ENCODE data around the gene SEC31A.
"Not testable (repeated sequence)": the region's sequence is repeated elsewhere in the genome, so short reads cannot be mapped to it uniquely, and the experiment has no call there.

SEC31A gene

DNA sequence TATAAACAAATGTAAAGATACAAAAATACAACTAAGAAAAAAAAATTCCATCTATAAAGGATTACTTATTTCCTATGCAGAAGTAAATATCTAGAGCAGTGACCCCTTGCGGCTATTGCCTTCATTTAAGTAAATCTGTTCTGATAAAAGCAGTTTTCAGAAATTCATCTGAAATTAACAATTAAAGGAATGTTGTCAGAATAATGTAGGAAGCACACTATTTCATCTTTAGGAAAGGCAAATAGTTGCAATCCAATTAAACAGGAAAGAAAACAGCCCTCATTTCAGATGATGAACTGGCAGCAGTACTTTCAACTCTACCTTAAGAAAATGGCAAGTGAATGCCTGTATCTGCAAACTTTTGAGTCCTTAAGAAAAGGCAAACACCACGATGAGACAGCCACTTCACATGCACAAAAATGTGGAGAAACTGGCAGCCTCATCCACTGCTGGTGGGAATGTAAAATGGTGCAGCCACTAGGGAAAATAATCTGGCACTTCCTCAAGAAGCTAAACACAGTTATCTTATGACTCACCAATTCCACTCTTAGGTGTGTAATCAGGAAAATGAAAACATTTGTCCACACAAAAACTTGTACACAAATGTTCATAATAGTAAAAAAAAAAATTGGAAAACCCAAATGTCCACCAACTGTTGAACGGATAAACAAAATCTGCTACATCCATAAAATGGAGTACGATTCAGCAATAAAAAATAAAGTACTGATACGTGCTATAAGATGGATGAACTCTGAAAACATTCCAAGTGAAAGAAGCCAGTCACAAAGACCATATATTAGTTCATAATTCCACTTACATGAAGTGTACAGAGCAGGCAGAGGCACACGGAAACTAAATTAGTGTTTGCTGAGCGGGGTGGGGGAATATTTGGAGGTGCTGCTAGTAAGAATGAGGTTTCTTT, 7.6 kb upstream of the SEC31A start:
- DNase-seq (ENCODE audit: low spot score), result peak; percentile 67

DNA sequence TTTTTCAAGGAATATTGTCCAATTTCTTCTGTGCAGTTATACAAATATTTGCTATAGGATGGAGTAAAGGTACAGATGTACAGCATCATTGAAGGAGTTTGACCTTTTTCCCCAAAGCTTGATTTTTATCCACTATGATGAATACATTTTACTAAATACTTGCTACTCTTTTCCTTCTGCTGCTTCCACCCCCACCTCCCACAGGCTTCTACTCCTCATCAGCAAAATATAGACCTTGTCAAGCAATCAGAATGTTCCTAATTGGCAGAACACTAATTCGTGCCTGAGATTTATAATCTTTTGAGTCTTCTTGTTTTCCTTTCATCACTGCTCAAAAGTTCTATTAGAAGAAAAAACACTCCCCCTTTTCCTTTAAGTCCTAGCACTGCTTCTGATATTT, 5.8 kb upstream of the SEC31A start:
- no peak for DNase-seq (ENCODE audit: low spot score)

- DNase-seq (ENCODE audit: low spot score), result no peak
These were observed 3.0 kb upstream of the SEC31A start for GRCh38 chr4:82893942-82894341.

GRCh38 chr4:82892467-82892802, 1.5 kb upstream of the SEC31A start:
- no peak for DNase-seq (ENCODE audit: low spot score)

DNA sequence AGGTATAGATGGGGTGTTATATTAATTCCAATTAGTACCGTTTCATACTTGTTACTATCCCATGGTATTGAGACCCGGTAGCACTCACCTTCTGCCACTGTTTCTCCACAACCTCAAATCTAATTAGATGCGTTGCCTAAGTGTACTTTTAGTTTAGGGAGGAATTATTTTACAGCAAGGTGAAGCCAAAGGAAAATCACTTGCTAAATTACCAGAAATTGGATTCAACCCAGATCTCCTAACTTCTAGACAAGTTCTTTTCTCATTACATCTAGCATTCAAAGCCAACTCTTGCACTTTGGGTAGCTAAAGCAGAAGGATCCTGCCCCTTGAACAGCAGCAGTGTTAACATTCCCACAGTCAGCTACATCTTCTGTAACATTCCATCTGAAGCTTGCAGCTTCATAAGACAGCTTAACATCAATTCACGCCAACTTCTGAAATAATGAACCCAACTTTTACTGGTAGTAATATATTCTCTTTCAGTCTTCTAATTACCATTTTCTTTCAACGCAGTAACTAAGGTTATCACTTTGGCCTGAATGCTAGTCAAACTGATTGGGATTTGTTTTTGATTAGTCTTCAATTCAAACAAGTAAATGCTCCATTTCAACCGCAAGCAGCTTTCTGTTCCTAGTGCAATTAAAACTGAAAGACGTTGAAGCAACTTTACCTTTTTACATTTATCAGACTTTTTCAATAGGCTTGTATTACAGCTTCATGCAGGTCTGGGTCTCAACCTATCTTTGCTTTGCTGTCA, 934 bp upstream of the SEC31A start:
- DNase-seq (ENCODE audit: low spot score), result no peak

DNA sequence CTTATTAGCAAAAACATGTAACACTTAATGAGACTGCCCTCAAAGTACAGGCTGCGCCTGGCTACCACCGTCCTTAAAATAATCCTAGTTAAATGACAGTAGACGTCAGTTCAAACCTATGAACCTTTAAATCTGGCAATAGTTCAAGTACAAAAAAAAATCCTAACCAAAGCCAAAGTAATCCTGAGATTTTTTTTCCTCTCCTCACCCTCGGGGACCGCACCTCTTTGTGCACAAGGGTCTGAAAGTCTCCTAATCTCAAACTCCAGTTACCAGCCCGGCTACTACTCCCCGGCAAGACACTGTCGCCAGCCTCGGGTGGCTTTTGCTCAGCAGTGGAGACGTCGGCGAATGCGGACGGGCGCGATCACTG, 439 bp downstream of the SEC31A start:
- no peak for DNase-seq (ENCODE audit: low spot score)

- no peak for DNase-seq (ENCODE audit: low spot score)
These were observed 1.7 kb downstream of the SEC31A start for GRCh38 chr4:82889287-82889686.

DNA sequence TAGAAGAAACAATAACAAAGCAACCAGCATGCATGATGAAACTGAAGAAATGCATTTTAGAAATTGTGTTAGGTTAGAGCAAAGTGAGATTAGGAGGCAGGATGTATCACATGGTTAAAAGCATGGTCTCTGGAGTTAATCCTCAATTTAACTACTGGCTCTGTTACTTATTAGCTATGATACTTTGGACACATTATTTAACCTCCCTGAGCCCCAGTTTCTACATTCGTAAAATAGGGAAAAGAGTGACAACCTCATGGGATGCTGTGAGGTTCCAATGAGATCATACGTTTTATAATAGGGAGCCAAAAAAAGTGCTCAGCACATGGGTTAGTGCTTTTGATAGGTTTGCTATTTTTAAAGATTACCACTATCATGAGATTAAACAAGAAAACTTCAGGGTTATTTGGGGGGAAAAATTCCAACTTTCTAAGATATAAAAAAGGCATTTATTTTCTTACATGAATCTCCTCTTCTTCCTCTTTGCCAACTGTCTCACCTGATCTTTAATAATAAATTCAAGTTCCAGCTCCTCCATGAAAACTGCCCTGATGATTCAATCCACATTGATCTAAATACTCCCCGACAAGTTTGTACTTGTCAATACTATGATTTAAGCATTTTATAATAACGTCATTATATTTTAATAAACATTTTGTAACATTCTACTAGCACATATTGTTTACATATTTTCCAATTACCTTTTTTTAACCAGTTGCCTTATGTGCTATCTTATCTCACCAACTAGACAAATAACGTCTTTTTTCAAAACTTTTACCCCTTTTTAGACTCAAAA, 4.6 kb downstream of the SEC31A start:
- no peak for DNase-seq (ENCODE audit: low spot score)

DNA sequence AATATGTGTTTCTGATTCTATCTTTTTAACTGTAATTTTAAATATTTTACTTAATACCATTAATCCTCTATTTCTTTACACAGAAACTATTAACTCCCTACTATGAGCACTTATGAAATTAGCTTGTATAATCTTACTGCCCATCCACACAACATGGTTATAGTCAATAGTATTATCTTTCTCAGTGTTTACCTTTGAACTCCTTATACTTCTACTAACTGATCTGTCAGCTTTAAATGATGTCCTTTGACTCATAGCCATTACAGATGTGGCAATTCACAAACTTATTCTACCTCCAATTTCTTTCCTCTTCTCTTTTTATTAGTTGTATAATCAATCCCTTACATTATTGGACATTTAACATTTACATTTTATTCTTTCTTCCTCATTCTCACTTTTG, 5.5 kb downstream of the SEC31A start:
- DNase-seq (ENCODE audit: low spot score), result no peak

DNA sequence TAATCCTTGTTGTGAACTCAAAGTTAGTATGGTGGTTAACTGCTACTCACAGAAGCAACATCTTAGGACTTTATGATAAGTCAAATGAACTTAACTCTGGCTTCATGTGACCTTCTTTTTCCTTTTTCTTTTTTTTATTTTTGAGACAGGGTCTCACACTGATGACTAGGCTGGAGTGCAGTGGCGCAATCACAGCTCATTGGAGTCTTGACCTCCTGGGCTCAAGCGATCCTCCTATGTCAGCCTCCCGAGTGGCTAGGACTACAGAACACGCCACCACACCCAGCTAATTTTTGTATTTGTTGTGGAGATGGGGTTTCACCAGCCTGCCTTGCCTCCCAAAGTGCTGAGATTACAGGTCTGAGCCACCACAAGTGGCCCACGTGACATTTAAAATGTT, 22.4 kb downstream of the SEC31A start:
- DNase-seq (ENCODE audit: low spot score), result no peak

DNA sequence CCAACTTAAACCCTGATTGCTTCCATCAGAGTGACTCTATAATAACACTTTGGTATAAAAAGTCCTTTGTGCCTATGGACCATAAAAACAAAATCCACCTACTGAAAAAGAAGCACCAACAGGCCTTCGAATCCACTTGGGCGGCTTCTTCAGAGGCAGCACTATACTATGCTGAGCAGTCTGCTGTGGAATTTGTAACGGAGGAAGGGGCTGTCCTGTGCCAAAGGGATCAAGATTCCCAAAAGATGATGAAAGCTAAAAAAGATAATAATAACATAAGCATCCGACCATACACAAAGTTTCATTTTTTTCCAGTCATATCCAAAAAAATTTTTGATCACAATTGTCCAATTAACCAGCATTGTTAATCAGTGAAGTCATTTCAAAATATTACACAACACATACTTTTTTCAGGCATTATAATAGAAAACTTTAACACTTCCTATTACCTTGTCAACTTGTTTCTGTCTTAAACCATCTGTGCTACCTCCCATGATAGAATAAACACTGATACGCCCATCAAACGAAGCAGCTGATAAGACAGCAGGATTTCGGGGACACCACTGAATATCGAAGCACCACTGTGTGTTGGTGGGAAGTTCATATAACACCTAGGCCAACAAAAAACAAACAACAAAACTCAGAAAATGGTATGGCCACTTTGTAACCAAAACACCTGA, 24.1 kb downstream of the SEC31A start:
- no peak for DNase-seq (ENCODE audit: low spot score)

DNA sequence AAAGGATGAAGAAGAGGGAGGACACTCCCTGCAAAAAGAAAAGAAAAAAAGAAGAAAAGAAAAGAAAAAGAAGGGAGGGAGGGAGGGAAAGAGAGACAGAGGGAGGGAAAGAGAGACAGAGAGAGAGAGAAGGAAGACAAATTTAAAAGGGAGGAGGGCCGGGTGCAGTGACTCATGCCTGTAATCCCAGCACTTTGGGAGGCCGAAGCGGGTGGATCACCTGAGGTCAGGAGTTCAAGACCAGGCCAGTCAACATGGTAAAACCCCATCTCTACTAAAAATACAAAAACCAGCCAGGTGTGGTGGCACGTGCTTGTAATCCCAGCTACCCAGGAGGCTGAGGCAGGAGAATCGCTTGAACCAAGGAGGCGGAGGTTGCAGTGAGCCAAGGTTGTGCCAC, 24.9 kb downstream of the SEC31A start:
- DNase-seq (ENCODE audit: low spot score), result not testable (repeated sequence)

DNA sequence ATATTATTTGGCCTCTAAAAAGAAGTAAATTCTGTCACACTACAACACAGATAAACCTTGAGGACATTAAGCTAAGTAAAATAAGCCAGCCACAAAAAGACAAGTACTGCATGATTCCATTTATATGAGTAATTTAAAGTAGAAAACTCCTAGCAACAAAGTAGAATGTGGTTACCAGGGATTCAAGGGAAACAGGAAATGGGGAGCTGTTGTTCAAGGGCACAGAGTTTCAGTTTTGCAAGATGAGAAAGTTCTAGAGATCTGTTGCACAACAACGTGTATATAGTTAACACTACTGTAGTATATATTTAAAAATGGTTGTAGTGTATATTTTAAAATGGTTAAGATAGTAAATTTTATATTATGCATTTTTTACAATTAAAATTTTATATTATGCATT, 25.4 kb downstream of the SEC31A start:
- DNase-seq (ENCODE audit: low spot score), result peak; percentile 73

GRCh38 chr4:82864336-82864979, 26.5 kb downstream of the SEC31A start:
- no peak for DNase-seq (ENCODE audit: low spot score)

DNA sequence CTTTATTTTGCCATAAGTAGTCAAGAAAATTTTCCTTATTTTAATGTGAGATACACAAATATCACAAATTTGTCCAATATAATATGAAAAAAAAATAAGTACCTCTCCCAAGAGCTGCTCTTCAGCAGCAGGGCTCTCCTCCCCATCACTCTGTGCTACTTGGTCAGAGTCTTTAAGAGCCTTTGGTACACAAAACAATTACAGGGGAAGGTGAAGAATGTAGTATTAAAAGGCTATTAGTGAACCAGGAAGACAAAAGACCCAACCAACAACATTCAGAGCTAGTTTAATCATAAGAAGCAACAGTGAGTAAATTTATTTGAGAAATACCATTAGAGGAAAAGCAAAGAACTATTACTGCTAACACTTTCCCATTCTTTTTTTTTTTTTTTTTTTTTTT, 29.4 kb downstream of the SEC31A start:
- DNase-seq (ENCODE audit: low spot score), result no peak

DNA sequence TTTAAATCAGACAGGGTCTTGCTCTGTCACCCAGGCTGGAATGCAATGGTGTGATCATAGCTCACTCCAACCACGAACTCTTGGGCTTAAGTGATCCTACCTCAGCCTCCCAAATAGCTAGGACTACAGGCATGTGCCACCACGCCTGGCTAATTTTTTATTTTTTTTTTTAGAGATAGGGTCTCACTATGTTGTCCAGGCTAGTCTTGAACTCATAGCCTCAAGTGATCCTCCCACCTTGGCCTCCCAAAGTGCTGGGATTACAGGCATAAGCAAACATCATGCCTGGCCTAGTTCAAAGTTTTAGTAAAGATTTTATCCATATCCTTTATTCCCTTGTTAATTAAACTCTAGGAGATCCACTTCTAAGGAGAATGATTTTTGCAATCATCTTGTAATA, 30.5 kb downstream of the SEC31A start:
- not testable (repeated sequence) for DNase-seq (ENCODE audit: low spot score)

DNA sequence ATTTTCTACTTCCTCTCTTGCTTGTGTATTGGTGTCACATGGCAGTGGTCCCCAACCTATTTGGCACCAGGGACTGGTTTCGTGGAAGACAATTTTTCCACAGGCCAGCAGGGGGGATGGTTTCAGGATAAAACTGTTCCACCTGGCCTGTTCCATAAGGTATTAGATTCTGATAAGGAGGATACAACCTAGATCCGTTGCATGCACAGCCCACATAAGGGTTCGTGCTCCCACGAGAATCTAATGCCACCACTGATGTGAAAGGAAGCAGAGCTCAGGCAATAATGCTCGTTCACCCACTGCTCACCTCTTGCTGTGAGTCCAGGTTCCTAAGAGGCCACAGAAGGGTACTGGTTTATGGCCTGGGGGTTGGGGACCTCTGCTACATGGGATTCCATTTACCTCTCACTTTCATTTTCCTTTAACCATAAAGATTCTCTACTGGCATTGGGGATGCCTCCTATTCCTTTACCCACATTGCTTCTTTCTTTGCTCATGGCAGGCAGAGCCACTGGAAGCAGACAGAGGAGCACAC, 38.1 kb downstream of the SEC31A start:
- no peak for DNase-seq (ENCODE audit: low spot score)

DNA sequence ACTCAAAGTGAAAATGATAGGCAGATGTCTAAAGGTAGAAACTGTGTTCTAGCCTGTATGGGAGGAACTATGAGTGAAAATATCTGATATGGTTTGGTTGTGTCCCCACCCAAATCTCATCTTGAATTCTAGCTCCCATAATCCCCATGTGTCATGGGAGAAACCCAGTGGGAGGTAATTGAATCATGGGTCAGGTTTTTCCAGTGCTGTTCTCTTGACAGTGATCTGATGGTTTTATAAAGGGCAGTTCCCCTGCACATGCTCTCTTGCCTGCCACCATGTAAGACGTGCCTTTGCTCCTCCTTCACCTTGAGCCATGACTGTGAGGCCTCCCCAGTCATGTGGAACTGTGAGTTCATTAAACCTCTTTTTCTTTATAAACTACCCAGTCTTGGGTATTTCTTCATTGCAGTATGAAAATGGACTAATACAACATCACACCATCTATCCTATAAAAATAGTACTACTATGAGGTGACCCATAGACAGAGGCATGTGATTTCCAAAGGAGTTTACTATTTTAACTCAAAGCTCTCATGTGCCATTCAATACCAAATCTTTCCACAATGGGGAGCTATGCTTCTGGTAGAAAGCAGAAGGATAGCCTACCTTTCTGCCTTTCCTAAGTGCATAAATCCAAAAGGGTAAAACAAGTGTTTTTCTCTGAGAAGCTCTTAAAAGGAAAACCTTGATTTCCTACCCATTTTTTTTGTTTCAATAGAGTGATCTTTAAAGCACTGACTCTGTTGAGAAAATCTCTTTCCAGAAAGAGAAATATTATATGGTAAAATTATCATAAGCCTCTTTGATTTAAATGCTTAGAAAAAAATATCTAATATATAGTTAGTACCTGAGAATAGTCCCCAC, 38.8 kb downstream of the SEC31A start:
- DNase-seq (ENCODE audit: low spot score), result peak; percentile 25

DNA sequence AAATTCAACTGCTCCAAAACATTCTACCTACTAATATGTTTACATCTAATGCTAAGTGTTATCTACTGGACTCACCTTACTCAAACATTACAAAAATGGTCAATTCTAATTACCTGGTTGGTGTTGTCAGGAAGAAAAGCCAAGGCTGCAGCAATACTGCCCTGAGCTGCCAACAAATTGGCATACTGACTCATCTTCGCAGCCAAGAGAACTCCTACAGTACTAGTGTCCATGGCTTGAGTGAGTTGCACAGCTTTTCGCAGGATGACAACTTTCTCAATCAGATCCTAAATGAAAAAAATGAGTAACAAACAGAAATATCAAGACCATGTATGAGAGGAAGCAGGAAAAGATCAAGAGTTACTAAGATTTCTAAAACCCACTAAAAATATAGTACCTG, 39.6 kb downstream of the SEC31A start:
- DNase-seq (ENCODE audit: low spot score), result no peak

DNA sequence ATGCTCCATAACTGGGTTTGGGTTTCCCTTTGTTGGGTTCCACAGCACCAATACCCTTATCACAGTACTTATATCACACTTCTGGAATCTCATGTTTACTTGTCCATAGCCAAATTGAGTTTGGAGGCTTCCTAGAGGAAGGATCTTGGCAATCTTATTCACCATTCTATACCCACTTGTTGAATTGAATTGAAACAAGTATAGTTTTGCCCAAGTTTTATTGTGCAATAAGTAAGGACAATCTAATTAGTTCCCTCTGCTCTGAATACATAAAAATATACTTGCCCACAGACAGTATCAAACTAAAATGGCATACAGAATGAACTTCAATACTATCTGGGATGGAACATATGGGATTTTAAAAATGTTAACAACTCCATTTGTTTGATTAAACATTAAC, 40.3 kb downstream of the SEC31A start:
- no peak for DNase-seq (ENCODE audit: low spot score)

All from kidney capillary endothelial cell (primary cell).